Measurements from ENCODE around the gene HOXB4.

DNA sequence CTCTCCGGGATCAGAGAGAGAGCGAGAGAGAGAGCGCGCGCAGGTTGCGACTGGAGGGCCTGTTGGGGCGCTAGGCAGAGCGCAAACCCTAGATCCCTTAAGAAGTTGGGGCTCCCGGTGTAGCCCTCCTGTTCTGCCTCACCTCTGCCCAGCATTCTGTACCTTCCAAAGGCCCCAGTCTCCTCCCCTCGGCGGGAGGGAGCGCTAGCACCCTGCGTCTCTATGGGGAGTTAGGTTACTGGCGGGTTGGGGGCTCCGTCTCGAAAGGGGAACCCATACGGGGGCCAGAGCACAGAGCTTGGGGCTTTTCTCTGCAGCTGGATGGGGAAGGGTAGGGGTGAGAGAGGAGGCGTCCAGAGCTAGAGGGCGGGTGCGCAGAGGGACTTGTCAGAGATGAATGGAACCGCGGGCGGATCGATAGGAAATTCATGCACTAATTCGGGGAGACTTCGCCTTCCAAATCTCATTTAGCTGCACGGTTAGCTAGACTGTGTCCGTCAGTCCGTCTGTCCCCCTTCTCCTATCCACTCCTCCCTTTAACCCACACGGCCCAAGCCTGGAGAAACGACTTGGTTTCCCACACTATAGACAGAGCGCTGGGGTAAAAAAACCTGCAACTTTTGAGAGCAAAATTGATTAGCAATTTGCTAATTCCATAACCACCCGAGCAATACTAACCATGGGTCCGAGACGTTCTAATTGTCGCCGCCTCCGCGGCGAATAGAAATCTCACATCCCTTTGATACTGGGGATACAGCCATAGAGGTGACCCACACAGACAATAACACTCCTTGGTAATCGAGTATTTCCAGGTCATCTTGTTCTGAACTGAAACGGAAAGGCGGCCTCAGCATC, 693 bp upstream of the HOXB4 start:
- TF ChIP-seq, protein P1, sequence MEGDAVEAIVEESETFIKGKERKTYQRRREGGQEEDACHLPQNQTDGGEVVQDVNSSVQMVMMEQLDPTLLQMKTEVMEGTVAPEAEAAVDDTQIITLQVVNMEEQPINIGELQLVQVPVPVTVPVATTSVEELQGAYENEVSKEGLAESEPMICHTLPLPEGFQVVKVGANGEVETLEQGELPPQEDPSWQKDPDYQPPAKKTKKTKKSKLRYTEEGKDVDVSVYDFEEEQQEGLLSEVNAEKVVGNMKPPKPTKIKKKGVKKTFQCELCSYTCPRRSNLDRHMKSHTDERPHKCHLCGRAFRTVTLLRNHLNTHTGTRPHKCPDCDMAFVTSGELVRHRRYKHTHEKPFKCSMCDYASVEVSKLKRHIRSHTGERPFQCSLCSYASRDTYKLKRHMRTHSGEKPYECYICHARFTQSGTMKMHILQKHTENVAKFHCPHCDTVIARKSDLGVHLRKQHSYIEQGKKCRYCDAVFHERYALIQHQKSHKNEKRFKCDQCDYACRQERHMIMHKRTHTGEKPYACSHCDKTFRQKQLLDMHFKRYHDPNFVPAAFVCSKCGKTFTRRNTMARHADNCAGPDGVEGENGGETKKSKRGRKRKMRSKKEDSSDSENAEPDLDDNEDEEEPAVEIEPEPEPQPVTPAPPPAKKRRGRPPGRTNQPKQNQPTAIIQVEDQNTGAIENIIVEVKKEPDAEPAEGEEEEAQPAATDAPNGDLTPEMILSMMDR (conservative IDR thresholded peaks at IDR 0.05; ENCODE audit: low read depth, low read length): no peak
- no peak for TF ChIP-seq EZH2phosphoT487 (IDR thresholded peaks at IDR 0.05; ENCODE audit: borderline replicate concordance, low read length)

All from PC-3 (cell line).